Endothelial cell of coronary artery (primary cell): ENCODE data around the gene HOXD9. TPM values are rescaled to one million over a fixed set of nuclear protein-coding genes. Genes with fewer than 3 reads are reported as not detected.

Experiments
- total RNA-seq: library from RNA; depleted of rRNA; stranded (reverse); fragments of >200 nt; gene quantifications from 2 replicates; pipeline ENCODE4 v1.2.3, GENCODE V29; 2014

Gene HOXD9
- 0.09 and 0.75 TPM in 2 replicates for total RNA-seq

GRCh38 chr2:176122683-176123410 is at the start of gene HOXD9:
TSS of gene HOXD9 (plus strand) at chr2:176122719. CDS start at chr2:176122769, 50 bp downstream.

GRCh38 chr2:176083796-176084261 is 38.7 kb upstream of the HOXD9 start, which contains the start of gene EVX2:
TSS of gene EVX2 (minus strand) at chr2:176083962. CDS start at chr2:176083776, 186 bp downstream.

DNA sequence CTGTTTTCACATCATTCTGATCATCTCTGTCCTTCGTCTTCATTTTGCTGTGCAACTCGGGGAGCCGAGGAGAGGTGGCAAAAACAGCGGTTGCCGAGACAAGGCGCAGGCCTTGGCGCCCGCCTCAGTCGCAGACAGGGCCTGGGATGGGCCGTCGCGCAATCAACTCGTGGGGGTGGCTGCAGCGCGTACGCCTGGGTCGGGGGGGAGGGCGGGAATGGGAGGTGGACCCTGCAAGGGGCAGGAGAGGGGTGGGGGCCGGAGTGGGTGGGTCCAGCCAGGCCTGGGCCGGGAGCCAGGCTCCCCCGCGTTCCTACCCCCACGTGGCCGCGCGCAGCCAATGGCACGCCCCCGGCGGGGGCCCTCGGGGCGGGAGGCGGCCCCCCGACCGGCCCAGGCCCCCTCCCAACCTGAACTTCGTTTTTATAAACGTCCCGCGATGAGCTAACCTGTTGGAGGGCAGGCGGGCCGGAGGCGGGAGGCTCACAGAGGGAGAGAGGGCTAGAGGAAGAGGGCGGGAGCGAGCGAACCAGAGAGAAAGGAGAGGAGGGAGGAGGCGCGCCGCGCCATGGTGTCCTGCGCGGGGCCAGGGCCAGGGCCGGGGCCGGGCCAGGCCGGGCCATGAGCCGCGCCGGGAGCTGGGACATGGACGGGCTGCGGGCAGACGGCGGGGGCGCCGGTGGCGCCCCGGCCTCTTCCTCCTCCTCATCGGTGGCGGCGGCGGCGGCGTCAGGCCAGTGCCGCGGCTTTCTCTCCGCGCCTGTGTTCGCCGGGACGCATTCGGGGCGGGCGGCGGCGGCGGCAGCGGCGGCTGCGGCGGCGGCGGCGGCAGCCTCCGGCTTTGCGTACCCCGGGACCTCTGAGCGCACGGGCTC is 30.0 kb upstream of the HOXD9 start, which contains the start of gene HOXD13:
Gene HOXD13, plus strand, starts transcription at position 452 of the 875 bp plus-strand sequence. Its CDS starts 170 bp downstream, at position 622.

GRCh38 chr2:176099728-176100546 is 22.6 kb upstream of the HOXD9 start, which contains the start of gene HOXD12:
TSS of gene HOXD12 (plus strand) at chr2:176099795. CDS start at chr2:176099802, 7 bp downstream.

DNA sequence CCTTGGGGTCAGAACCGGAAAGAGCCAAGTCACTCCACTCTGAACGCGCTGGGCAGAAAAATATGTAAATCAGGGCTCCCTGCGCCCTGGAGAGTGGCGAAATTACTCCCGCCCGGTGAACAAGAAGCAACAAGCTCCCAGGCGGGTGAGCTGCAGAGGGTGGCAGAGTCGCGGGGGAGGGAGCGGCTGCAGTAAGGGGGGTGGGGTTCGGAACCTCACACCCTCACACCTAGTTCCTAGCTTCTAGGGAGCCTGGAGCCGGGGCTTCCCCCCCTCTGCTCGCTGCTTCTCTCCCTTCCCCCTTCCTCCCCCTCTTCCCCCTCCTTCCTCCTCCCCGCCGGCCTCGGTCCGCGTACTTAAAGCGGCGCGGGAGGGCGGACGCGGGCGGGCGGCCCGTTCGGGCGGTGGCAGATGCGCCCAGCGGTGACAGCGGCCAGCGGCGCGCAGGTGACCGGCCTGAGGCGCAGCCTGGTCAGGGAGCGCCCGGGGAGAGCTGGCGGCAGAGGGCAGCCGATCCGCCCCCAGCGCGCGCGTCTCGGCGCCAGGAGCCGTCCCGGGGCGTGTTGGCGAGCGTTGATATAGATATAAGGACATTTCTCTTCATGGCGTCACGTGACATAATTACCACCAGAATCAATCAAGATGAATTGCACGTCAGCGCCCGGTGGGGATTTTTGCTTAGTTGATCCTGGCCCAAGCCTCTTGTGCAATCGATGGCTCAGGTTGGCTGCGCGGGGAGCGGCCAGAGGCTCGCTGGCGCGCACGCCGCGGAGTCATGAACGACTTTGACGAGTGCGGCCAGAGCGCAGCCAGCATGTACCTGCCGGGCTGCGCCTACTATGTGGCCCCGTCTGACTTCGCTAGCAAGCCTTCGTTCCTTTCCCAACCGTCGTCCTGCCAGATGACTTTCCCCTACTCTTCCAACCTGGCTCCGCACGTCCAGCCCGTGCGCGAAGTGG is 15.7 kb upstream of the HOXD9 start, which contains the start of gene HOXD11:
Gene HOXD11, plus strand, starts transcription at position 700 of the 959 bp plus-strand sequence. Its CDS starts 76 bp downstream, at position 776.

DNA sequence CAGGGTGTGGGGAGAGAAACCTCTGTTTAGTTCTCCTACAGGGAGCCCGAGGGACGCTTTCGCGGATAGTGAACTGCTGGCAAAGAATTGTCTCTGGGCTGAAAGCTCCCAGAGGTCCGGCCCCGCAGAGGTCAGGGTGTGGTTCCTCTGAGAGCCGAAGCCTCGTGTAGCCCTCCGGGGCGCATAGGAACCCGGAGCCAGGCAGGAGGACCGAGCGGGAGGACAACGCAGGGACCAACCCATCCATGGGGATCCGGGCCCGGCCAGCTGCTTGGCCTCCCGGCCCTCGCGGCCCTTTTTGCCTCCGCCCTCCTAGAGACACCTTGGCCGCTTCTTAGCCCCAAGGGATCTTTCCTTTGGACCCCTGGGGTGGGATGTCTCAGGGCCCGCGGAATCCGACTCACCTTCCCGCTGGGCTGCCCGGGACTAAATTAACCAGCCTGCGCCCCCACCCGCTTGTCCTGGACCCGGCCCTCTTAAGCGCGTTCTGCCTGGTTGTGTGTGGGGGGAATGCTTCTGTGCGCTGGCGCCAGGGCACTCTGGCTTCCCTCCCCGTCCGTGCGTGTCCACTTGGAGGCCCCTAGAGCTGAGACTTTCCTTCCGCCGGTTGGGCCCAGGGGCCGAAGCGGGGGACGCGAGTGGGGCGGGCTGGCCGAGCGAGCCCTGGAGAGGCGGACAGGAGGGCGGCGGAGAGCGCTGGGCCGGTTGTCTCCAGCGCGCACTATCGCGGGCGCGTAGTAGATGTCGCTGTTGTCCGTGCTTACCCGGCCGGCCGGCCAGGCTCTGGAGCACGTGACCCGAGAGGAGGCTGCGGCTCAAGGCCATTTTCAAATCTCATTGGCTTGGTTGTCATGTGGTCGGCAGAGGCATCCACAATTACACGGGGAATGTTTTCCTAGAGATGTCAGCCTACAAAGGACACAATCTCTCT is 6.4 kb upstream of the HOXD9 start, which contains the start of gene HOXD10:
Gene HOXD10, plus strand, starts transcription at position 896 of the 931 bp plus-strand sequence. CDS start 56 bp downstream, outside the sequence.

DNA sequence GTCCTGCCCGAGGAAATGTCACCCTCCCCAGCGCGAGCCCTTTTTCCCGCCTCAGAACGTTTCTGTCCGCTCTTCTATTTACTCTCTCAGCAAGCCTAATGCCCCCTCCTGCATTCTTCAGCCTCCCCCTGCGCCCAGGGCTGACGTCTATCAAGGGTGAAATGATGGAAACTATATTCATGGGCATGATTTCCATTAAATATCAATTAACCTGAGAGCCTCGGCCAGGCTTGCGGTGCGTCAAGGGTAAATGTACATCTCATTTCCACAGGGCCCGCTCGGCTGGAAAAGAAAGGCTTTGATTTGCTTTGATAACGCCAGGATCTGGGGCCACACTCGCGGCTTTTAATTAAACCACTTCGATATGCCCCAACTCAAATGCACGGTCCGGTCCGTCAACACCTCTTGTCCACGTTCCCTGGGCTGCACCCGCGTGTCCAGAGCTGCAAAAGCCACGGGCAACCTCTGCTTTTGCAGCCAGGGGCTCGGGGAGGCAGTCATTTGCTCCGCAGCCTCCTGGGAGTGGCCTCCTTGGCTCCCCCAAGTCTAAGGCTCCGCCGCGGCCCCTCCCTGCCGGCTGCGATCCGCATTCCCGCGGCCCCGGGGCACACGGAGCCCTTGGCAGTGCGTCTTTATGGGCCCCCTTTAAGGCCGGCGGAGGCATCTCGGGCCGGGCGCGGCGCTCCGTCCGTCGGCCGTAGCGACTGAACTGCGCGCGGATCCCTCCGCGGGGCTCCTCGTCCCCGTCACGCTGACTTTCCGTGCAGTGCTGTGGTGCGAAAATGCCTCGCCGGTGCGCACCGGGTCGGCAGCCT is 6.7 kb downstream of the HOXD9 start, which contains the start of gene HOXD8:
Gene HOXD8, plus strand, starts transcription at position 724 of the 815 bp plus-strand sequence. CDS start 662 bp downstream, outside the sequence.

GRCh38 chr2:176151442-176152287 is 29.1 kb downstream of the HOXD9 start, which contains the start of gene HOXD4:
TSS of gene HOXD4 (plus strand) at chr2:176151550. CDS start at chr2:176151634, 84 bp downstream.

GRCh38 chr2:176156807-176157498 is 34.4 kb downstream of the HOXD9 start, which contains the start of gene HOXD3:
TSS of gene HOXD3 (plus strand) at chr2:176157307. CDS start at chr2:176169115, 11,808 bp downstream.

Other genes starting within 250 kb of the HOXD9 start
- 5.9 and 13.6 TPM in 2 replicates for gene LNPK, start 120.5 kb upstream of the HOXD9 start, total RNA-seq
- gene EVX2, start 38.8 kb upstream of the HOXD9 start, total RNA-seq = not detected in 2 replicates
- gene HOXD13, start 30.0 kb upstream of the HOXD9 start, total RNA-seq = not detected in 2 replicates
- not detected in 2 replicates for gene HOXD12, start 22.9 kb upstream of the HOXD9 start, total RNA-seq
- gene HOXD11, start 15.4 kb upstream of the HOXD9 start, total RNA-seq = not detected in 2 replicates
- not detected in 2 replicates for gene HOXD10, start 5.9 kb upstream of the HOXD9 start, total RNA-seq
- gene HOXD8, start 7.0 kb downstream of the HOXD9 start, total RNA-seq = 0.99 and 4.1 TPM in 2 replicates
- 0.36 and 2.8 TPM in 2 replicates for gene HOXD4, start 28.8 kb downstream of the HOXD9 start, total RNA-seq
- 0.54 and 2.4 TPM in 2 replicates for gene HOXD3, start 34.6 kb downstream of the HOXD9 start, total RNA-seq
- gene HOXD1, start 65.9 kb downstream of the HOXD9 start, total RNA-seq = 1.8 and 2.3 TPM in 2 replicates
- 27.2 and 27.3 TPM in 2 replicates for gene MTX2, start 146.7 kb downstream of the HOXD9 start, total RNA-seq